GM23338 (cell line): ENCODE data around the gene NFIA. TPM values are rescaled to one million over a fixed set of nuclear protein-coding genes. Genes with fewer than 3 reads are reported as not detected.

ENCODE experiments used
- ATAC-seq: fragments of 200-7000 bp; cut with Tn5 transposase; 3 replicates; pipeline ENCODE4 v1.9.1; 2020
- DNase-seq: peaks from one replicate; pipeline ENCODE4 v3.0.0-alpha.2; 2015; ENCODE audit warnings: low spot score
- H2AFZ ChIP-seq: fragments of 200-600 bp; sonication (generic); 2 replicates; pipeline ENCODE4 v1.8.0; 2016; ENCODE audit warnings: antibody characterized with exemption, mild to moderate bottlenecking, moderate library complexity
- H3F3A ChIP-seq: fragments of 200-600 bp; sonication (generic); replicated peaks from 2 replicates; pipeline ENCODE4 v1.8.0; 2017; ENCODE audit warnings: antibody characterized with exemption, mixed run types, low read depth
- H3K27ac ChIP-seq: fragments of 200-600 bp; sonication (generic); 2 replicates; pipeline ENCODE4 v1.6.1; 2016; ENCODE audit warnings: low read depth
- H3K27me3 ChIP-seq: fragments of 200-600 bp; sonication (generic); 2 replicates; pipeline ENCODE4 v1.8.0; 2016; ENCODE audit warnings: mild to moderate bottlenecking, mixed run types, moderate library complexity; ENCODE audit not compliant: insufficient read depth
- H3K36me3 ChIP-seq: fragments of 200-600 bp; sonication (generic); 2 replicates; pipeline ENCODE4 v1.8.0; 2016; ENCODE audit warnings: mild to moderate bottlenecking; ENCODE audit not compliant: insufficient read depth
- H3K4me1 ChIP-seq: fragments of 200-600 bp; sonication (generic); 2 replicates; pipeline ENCODE4 v1.8.0; 2016; ENCODE audit warnings: mild to moderate bottlenecking, moderate library complexity; ENCODE audit not compliant: insufficient read depth
- H3K4me2 ChIP-seq: fragments of 200-600 bp; sonication (generic); 2 replicates; pipeline ENCODE4 v1.7.1; 2017; ENCODE audit warnings: mixed run types
- H3K4me3 ChIP-seq: fragments of 200-600 bp; sonication (generic); 2 replicates; pipeline ENCODE4 v1.6.1; 2016; ENCODE audit warnings: mixed run types
- H3K79me2 ChIP-seq: fragments of 200-600 bp; sonication (generic); replicated peaks from 2 replicates; pipeline ENCODE4 v1.8.0; 2017; ENCODE audit warnings: mild to moderate bottlenecking; ENCODE audit not compliant: insufficient read depth
- H3K9me2 ChIP-seq: fragments of 200-600 bp; sonication (generic); 2 replicates; pipeline ENCODE4 v1.8.0; 2017; ENCODE audit not compliant: insufficient read depth
- H4K20me1 ChIP-seq: fragments of 200-600 bp; sonication (generic); replicated peaks from 2 replicates; pipeline ENCODE4 v1.8.0; 2017; ENCODE audit warnings: mild to moderate bottlenecking; ENCODE audit not compliant: insufficient read depth
- H3K27ac Mint-ChIP-seq: 2 replicates; pipeline ENCODE4 v1.8.0; 2020; ENCODE audit warnings: inconsistent platforms, mild to moderate bottlenecking, moderate library complexity, mixed read lengths
- H3K27me3 Mint-ChIP-seq: 3 replicates; pipeline ENCODE4 v1.8.0; 2022; ENCODE audit warnings: low read depth, mild to moderate bottlenecking, moderate library complexity, mixed read lengths, inconsistent platforms; ENCODE audit not compliant: insufficient read depth, poor library complexity
- H3K36me3 Mint-ChIP-seq: 3 replicates; pipeline ENCODE4 v1.8.0; 2021; ENCODE audit warnings: low read depth, mild to moderate bottlenecking, inconsistent platforms, moderate library complexity, mixed read lengths
- H3K4me1 Mint-ChIP-seq: 3 replicates; pipeline ENCODE4 v1.8.0; 2020; ENCODE audit warnings: mild to moderate bottlenecking, inconsistent platforms, mixed read lengths
- H3K4me3 Mint-ChIP-seq: 3 replicates; pipeline ENCODE4 v1.8.0; 2021; ENCODE audit warnings: moderate library complexity, mild to moderate bottlenecking, inconsistent platforms, mixed read lengths
- H3K9me3 Mint-ChIP-seq: 3 replicates; pipeline ENCODE4 v1.8.0; 2020; ENCODE audit warnings: moderate library complexity, mild to moderate bottlenecking, inconsistent platforms, mixed read lengths
- CREB1 ChIP-seq: fragments of 250-450 bp; sonication (Bioruptor Pico); IDR thresholded peaks from 2 replicates; pipeline ENCODE4 v1.5.0; 2020; ENCODE audit warnings: low read depth, mild to moderate bottlenecking, moderate library complexity
- CTCF ChIP-seq, 2 experiments: fragments of 200-600 bp in 1 of 2; sonication (generic) in 1 of 2; conservative IDR thresholded peaks; 2 replicates each; pipeline versions ENCODE4 v1.5.1 to v1.6.1; 2016 to 2017; ENCODE audit warnings: antibody characterized with exemption in 2 of 2, low read depth in 2 of 2, mild to moderate bottlenecking in 2 of 2, moderate library complexity in 1 of 2
- ETS1 ChIP-seq: IDR thresholded peaks from 2 replicates; pipeline ENCODE4 v1.6.1; 2016; ENCODE audit warnings: antibody characterized with exemption
- EZH2phosphoT487 ChIP-seq: fragments of 200-600 bp; sonication (generic); IDR thresholded peaks from one replicate; pipeline ENCODE4 v1.8.1; 2018; ENCODE audit warnings: antibody characterized with exemption; ENCODE audit not compliant: unreplicated experiment
- NANOG ChIP-seq: IDR thresholded peaks from 2 replicates; pipeline ENCODE4 v1.6.1; 2016; ENCODE audit warnings: antibody characterized with exemption, borderline replicate concordance
- REST ChIP-seq: IDR thresholded peaks from one replicate; pipeline ENCODE4 v1.6.1; 2018; ENCODE audit warnings: antibody characterized with exemption; ENCODE audit not compliant: unreplicated experiment
- ZNF331 ChIP-seq: fragments of 250-450 bp; sonication (Bioruptor Pico); IDR thresholded peaks from 2 replicates; pipeline ENCODE4 v1.5.0; 2020; ENCODE audit warnings: low read depth, mild to moderate bottlenecking, moderate library complexity
- ZNF462 ChIP-seq: fragments of 250-450 bp; sonication (Bioruptor Pico); IDR thresholded peaks from 2 replicates; pipeline ENCODE4 v1.5.0; 2020; ENCODE audit warnings: mild to moderate bottlenecking, moderate library complexity
- polyA plus RNA-seq: library from polyadenylated mRNA; unstranded; fragments of >200 nt; fragmentation: Nextera tagmentation; extraction: Ambion mirVana; gene quantifications from 2 replicates; pipeline ENCODE4 v1.2.1, GENCODE V29; 2016
- total RNA-seq: library from RNA; depleted of rRNA; stranded (reverse); fragments of >200 nt; shearing (Covaris generic); gene quantifications from 2 replicates; pipeline ENCODE4 v1.2.3, GENCODE V29; 2014

NFIA gene
- total and polyA plus RNA-seq, 2 experiments from 2014 or later, result 0.97 to 2.3 TPM

GRCh38 chr1:61310057-61310456 is 227.7 kb downstream of the NFIA start (continued):
- no peak for TF ChIP-seq REST
- no peak for TF ChIP-seq NANOG
- no peak for TF ChIP-seq ZNF331 (CRISPR knock-in tag)
- no peak for TF ChIP-seq CTCF (conservative IDR thresholded peaks at IDR 0.05; ENCODE audit: low read depth in 2 of 2)
- no peak for TF ChIP-seq ETS1
- no peak for TF ChIP-seq CREB1 (CRISPR knock-in tag)
- TF ChIP-seq EZH2phosphoT487, result no peak

GRCh38 chr1:61310538-61310937 is 228.2 kb downstream of the NFIA start:
- Histone ChIP-seq H3K36me3 (no peaks in the 10 kb centered on the region), H3K27me3 (no peaks in the 10 kb centered on the region), H3K4me2 (no peak overlapping the region), H2AFZ (no peak overlapping the region), H3F3A (no peaks in the 10 kb centered on the region), H3K4me1 (no peaks in the 10 kb centered on the region), H3K4me3 (no peak overlapping the region), H3K79me2 (no peaks in the 10 kb centered on the region), H3K9me2 (no peaks in the 10 kb centered on the region), H3K27ac (no peak overlapping the region), H4K20me1 (no peaks in the 10 kb centered on the region)
- DNase-seq (no peak), ATAC-seq (no peak)
- Mint-ChIP-seq H3K4me1 (peaks cover 3% of the 10 kb centered on the region; the same call in 2 of the 3 replicates), H3K9me3 (no peaks in the 10 kb centered on the region), H3K27me3 (peaks cover 2% of the 10 kb centered on the region), H3K36me3 (peaks cover 5% of the 10 kb centered on the region; the same call in 1 of the 3 replicates), H3K27ac (no peak overlapping the region), H3K4me3 (no peak overlapping the region)
- no peak for TF ChIP-seq REST
- TF ChIP-seq ZNF462, result no peak
